Measurements from ENCODE around the gene MRPL27.

- TF ChIP-seq CTCF (IDR thresholded peaks at IDR 0.05) (no peak), POLR2A (IDR thresholded peaks at IDR 0.05) (no peak)
Measured at GRCh38 chr17:50373705-50374104, 721 bp upstream of the MRPL27 start.
